ENCODE measurements around the gene AGBL1.

DNA sequence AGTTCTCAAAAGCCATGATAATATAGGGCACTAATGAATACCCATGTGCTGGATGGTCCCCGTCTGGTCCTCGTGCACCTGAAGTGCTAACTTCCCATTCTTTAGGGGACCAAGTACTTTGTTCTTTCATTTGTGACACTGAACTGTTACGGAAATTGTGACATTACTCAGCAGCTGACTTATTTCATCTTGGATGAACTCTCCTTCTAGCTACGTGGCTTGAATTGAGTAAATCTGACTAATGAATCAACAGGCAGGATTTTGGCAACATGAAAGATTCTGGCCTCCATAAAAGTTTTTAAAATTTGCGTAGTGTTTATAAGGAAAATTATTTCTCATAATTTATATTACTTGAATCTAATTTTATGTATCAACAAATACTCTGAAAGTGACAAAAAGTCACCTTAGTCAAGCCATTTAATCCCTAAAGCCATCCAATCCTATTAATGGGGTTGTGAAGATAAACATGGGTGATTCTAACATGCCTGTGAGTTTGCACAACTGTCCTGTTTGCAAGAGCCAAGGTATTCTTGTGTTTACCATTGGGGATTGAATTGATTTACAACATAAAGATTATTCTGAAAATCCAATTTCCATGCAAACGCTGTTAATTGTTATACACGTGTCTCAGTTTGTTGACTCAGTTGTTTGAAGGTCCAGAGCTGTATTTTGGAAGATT, 119.9 kb downstream of the AGBL1 start:
- TF ChIP-seq, protein P1, sequence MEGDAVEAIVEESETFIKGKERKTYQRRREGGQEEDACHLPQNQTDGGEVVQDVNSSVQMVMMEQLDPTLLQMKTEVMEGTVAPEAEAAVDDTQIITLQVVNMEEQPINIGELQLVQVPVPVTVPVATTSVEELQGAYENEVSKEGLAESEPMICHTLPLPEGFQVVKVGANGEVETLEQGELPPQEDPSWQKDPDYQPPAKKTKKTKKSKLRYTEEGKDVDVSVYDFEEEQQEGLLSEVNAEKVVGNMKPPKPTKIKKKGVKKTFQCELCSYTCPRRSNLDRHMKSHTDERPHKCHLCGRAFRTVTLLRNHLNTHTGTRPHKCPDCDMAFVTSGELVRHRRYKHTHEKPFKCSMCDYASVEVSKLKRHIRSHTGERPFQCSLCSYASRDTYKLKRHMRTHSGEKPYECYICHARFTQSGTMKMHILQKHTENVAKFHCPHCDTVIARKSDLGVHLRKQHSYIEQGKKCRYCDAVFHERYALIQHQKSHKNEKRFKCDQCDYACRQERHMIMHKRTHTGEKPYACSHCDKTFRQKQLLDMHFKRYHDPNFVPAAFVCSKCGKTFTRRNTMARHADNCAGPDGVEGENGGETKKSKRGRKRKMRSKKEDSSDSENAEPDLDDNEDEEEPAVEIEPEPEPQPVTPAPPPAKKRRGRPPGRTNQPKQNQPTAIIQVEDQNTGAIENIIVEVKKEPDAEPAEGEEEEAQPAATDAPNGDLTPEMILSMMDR (IDR thresholded peaks at IDR 0.05): no peak
- TF ChIP-seq POLR2A (IDR thresholded peaks at IDR 0.05): no peak
- no peak for TF ChIP-seq POLR2AphosphoS5 (IDR thresholded peaks at IDR 0.05)

Data from prostate gland (tissue), 2 donors.